ENCODE results near the gene SMIM41.

Gene SMIM41

DNA sequence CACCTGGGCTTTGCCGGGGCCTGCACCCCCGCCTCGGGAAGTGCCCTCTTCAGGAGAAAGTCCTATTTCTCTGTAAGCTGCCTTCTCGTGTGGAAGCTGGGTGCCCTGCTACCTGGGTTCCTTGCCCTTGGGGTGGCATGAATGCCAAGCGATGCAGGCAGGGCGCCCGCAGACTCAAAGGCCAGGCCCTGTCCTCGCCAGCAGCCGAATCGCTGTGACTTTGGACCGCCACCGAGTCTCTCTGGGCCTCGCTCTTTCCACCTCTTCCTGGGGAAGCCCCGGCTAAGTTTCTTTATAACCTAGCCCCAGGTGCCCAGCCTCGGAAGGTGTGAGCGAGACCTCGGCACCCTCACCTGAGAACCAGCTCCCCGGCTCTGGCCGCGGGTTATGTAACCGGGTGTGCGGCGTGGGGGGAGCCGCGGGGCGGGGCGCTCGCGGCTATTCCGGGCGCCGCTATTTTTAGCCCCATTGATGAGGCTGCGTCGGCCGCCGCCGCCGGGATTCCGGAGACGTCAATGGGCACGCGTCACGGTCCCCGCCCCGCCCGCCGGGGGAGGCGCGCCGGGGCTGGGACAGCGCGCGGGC, 42.8 kb upstream of the SMIM41 start:
- Histone ChIP-seq H3K27ac (ENCODE audit: low read depth, low read length) (peak overlapping the region; percentile 48), H3K27me3 (ENCODE audit: control insufficient read depth, low read length) (no peaks in the 10 kb centered on the region)

GRCh38 chr12:52037248-52037861, 42.1 kb upstream of the SMIM41 start:
- Histone ChIP-seq H3K27me3 (ENCODE audit: control insufficient read depth, low read length) (no peaks in the 10 kb centered on the region), H3K4me3 (ENCODE audit: low read length) (peak overlapping the region; percentile 87), H3K79me2 (ENCODE audit: control insufficient read depth, low read length) (peaks cover 33% of the 10 kb centered on the region), H3K9me2 (replicated peaks; ENCODE audit: control insufficient read depth, low read length) (no peaks in the 10 kb centered on the region), H3K27ac (ENCODE audit: low read depth, low read length) (peak overlapping the region; percentile 52), H3K9me3 (ENCODE audit: control insufficient read depth, insufficient read depth, low read length) (no peaks in the 10 kb centered on the region), H3K4me1 (ENCODE audit: control insufficient read depth, low read length) (peaks cover 87% of the 10 kb centered on the region), H3K4me2 (ENCODE audit: low read length) (peak overlapping the region; percentile 82), H3K36me3 (ENCODE audit: control insufficient read depth, low read length) (peaks cover 4% of the 10 kb centered on the region; the same call in 1 of the 2 replicates), H3F3A (ENCODE audit: control insufficient read depth, insufficient read depth) (peaks cover 24% of the 10 kb centered on the region), H4K20me1 (ENCODE audit: control insufficient read depth, insufficient read depth, low read depth, low read length) (no peaks in the 10 kb centered on the region)
- peak; percentile 29 for TF ChIP-seq CTCF (IDR thresholded peaks at IDR 0.05; ENCODE audit: low read depth, low read length, poor library complexity, severe bottlenecking)
- no peak for TF ChIP-seq EZH2phosphoT487 (IDR thresholded peaks at IDR 0.05; ENCODE audit: borderline replicate concordance, low read length)

More for the DNA sequence above, 42.8 kb upstream of the SMIM41 start:
- peaks cover 31% of the 10 kb centered on the region for H3K79me2 ChIP-seq (ENCODE audit: control insufficient read depth, low read length)
- no peaks in the 10 kb centered on the region for H3K9me3 ChIP-seq (ENCODE audit: control insufficient read depth, insufficient read depth, low read length)
- peaks cover 84% of the 10 kb centered on the region for H3K4me1 ChIP-seq (ENCODE audit: control insufficient read depth, low read length)
- TF ChIP-seq EZH2phosphoT487 (IDR thresholded peaks at IDR 0.05; ENCODE audit: borderline replicate concordance, low read length) (no peak), CTCF (IDR thresholded peaks at IDR 0.05; ENCODE audit: low read depth, low read length, poor library complexity, severe bottlenecking) (no peak)
- peak overlapping the region; percentile 69 for H3K4me3 ChIP-seq (ENCODE audit: low read length)
- H3K4me2 ChIP-seq (ENCODE audit: low read length): peak overlapping the region; percentile 73
- H3K9me2 ChIP-seq (replicated peaks; ENCODE audit: control insufficient read depth, low read length): no peaks in the 10 kb centered on the region
- H3K36me3 ChIP-seq (ENCODE audit: control insufficient read depth, low read length): no peaks in the 10 kb centered on the region
- H4K20me1 ChIP-seq (ENCODE audit: control insufficient read depth, insufficient read depth, low read depth, low read length): no peaks in the 10 kb centered on the region
- H3F3A ChIP-seq (ENCODE audit: control insufficient read depth, insufficient read depth): peaks cover 26% of the 10 kb centered on the region

- no peaks in the 10 kb centered on the region for H3K9me2 ChIP-seq (replicated peaks; ENCODE audit: control insufficient read depth, low read length)
- peaks cover 86% of the 10 kb centered on the region for H3K4me1 ChIP-seq (ENCODE audit: control insufficient read depth, low read length)
- H3K27me3 ChIP-seq (ENCODE audit: control insufficient read depth, low read length): no peaks in the 10 kb centered on the region
- peak overlapping the region; percentile 82 for H3K4me2 ChIP-seq (ENCODE audit: low read length)
- H3K36me3 ChIP-seq (ENCODE audit: control insufficient read depth, low read length): peaks cover 15% of the 10 kb centered on the region; the same call in 1 of the 2 replicates
- TF ChIP-seq EZH2phosphoT487 (IDR thresholded peaks at IDR 0.05; ENCODE audit: borderline replicate concordance, low read length): no peak
- TF ChIP-seq CTCF (IDR thresholded peaks at IDR 0.05; ENCODE audit: low read depth, low read length, poor library complexity, severe bottlenecking): no peak
- no peaks in the 10 kb centered on the region for H3K9me3 ChIP-seq (ENCODE audit: control insufficient read depth, insufficient read depth, low read length)
- peak overlapping the region; percentile 87 for H3K4me3 ChIP-seq (ENCODE audit: low read length)
- peaks cover 17% of the 10 kb centered on the region for H3F3A ChIP-seq (ENCODE audit: control insufficient read depth, insufficient read depth)
- no peak overlapping the region for H3K27ac ChIP-seq (ENCODE audit: low read depth, low read length)
- no peaks in the 10 kb centered on the region for H4K20me1 ChIP-seq (ENCODE audit: control insufficient read depth, insufficient read depth, low read depth, low read length)
- peaks cover 39% of the 10 kb centered on the region for H3K79me2 ChIP-seq (ENCODE audit: control insufficient read depth, low read length)
Measured at GRCh38 chr12:52038447-52038846, 41.1 kb upstream of the SMIM41 start.

Data from DOHH2 (cell line).